Effector memory CD8-positive, alpha-beta T cell (primary cell): ENCODE results near the gene SFRP5.

Source experiments
- ATAC-seq: fragments of 150-1000 bp; cut with Tn5 transposase; replicated peaks from 2 replicates; pipeline ENCODE4 v1.10.0; 2021; ENCODE audit warnings: mild to moderate bottlenecking, moderate library complexity
- DNase-seq, 3 experiments: peaks; one replicate each; pipeline ENCODE4 v3.0.0; 2021
- H3K27ac Mint-ChIP-seq, 2 donors: one replicate each; pipeline ENCODE4 v1.8.0; 2022; ENCODE audit warnings: mild to moderate bottlenecking in 2 of 2, mixed read lengths in 2 of 2, moderate library complexity in 2 of 2
- H3K27me3 Mint-ChIP-seq, 2 donors: one replicate each; pipeline ENCODE4 v1.8.0; 2022; ENCODE audit warnings: mixed read lengths in 2 of 2
- H3K36me3 Mint-ChIP-seq: one replicate; pipeline ENCODE4 v1.8.0; 2022; ENCODE audit warnings: mild to moderate bottlenecking, moderate library complexity, mixed read lengths; ENCODE audit not compliant: insufficient read depth
- H3K4me1 Mint-ChIP-seq, 2 donors: one replicate each; pipeline ENCODE4 v1.8.0; 2022; ENCODE audit warnings: low read depth in 2 of 2, mixed read lengths in 2 of 2
- H3K4me3 Mint-ChIP-seq, 2 donors: one replicate each; pipeline ENCODE4 v1.8.0; 2022; ENCODE audit warnings: mild to moderate bottlenecking in 2 of 2, mixed read lengths in 2 of 2, moderate library complexity in 2 of 2
- H3K9me3 Mint-ChIP-seq, 2 donors: one replicate each; pipeline ENCODE4 v1.8.0; 2022; ENCODE audit warnings: mixed read lengths in 2 of 2

SFRP5 gene

DNA sequence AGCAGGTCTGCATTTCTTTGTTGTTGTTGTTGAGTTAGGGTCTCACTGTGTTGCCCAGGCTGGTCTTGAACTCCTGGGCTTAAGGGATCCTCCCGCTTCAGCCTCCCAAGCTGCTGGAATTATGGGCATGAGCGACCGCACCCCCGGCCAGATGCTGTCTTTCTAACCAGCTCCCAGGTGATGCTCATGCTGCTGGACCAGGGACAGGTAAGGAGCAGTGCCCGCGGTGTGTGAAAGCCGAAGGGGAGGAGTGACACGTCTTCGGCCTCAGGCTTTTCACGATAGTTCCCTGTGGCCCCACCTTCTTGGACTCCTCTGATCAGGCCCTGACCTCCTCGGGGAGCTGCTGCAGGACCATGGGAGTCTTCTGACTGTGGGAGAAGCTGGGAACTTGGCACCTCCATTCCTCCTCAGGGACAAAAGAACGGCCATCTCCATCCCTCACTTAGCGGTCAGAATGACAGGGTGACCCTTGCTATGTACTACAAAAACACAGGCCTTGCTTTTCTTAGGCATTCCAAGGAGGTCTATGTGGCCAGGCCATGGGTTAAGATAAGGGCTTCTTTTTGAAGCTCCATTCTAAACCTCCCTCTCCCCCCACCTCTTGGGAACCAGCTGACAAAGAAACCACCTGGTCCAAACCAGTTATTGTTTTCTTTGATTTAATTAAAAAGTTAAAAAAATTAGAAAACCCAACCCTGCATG, 5.5 kb downstream of the SFRP5 start:
- H3K36me3 Mint-ChIP-seq: peaks cover 13% of the 10 kb centered on the region
- peaks cover 12% of the 10 kb centered on the region in 2 donors for H3K4me1 Mint-ChIP-seq
- DNase-seq (no peak), ATAC-seq (no peak)
- peaks cover 29 to 33% of the 10 kb centered on the region in 2 donors for H3K27me3 Mint-ChIP-seq
- no peak overlapping the region for H3K27ac Mint-ChIP-seq
- H3K9me3 Mint-ChIP-seq: no peaks in the 10 kb centered on the region
- H3K4me3 Mint-ChIP-seq: no peak overlapping the region

DNA sequence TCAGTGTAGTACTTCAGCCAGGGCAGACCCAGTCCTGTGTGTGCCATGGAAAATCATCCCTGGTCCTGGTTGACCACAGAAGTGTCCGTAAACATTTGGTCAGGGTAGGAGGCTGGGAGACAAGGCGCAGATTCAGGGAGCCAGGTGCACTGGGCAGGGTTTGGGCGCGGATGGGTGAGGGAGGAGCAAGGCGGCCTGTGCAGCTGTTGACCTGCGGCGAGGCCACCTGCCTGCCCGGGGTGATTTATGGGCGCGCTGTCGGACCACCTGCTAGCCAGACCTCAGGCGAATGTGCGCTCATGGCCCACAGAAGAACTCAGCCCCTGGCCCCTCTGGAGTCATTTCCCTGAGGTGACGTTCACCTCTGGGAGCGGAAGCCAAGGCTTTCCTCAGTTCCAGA, 6.6 kb downstream of the SFRP5 start:
- Mint-ChIP-seq H3K4me1 (peaks cover 4 to 7% of the 10 kb centered on the region in 2 donors), H3K4me3 (no peak overlapping the region), H3K36me3 (peaks cover 16% of the 10 kb centered on the region), H3K27me3 (peaks cover 18 to 23% of the 10 kb centered on the region in 2 donors), H3K9me3 (no peaks in the 10 kb centered on the region), H3K27ac (no peak overlapping the region)
- DNase-seq: no peak
- no peak for ATAC-seq

DNA sequence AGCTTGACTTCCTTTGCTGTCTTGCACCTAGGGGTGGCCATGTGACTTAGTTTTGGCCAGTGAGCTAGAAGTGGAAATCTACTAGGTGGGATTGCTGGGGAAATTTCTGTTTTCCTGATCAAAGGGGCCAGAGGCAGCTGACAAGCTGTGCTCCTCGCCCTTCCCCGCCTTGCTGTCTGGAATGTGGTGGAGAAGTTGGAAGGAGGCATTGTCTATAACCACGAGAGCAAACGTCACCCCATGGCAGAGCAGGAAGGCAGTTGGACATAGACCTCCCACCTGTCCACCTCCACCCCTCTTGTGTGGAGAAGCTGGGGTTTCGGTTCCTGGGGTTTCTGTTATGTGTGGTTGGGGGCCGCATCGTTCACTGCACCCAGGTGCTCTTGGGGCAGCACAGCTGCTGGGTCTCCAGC, 7.3 kb downstream of the SFRP5 start:
- H3K27me3 Mint-ChIP-seq: peaks cover 11 to 16% of the 10 kb centered on the region in 2 donors
- peaks cover 4 to 6% of the 10 kb centered on the region in 2 donors for H3K4me1 Mint-ChIP-seq
- no peaks in the 10 kb centered on the region for H3K9me3 Mint-ChIP-seq
- H3K4me3 Mint-ChIP-seq: no peak overlapping the region
- ATAC-seq (no peak), DNase-seq (no peak)
- peaks cover 17% of the 10 kb centered on the region for H3K36me3 Mint-ChIP-seq
- peak overlapping the region in 1 of 2 donors; percentile 20 for H3K27ac Mint-ChIP-seq

DNA sequence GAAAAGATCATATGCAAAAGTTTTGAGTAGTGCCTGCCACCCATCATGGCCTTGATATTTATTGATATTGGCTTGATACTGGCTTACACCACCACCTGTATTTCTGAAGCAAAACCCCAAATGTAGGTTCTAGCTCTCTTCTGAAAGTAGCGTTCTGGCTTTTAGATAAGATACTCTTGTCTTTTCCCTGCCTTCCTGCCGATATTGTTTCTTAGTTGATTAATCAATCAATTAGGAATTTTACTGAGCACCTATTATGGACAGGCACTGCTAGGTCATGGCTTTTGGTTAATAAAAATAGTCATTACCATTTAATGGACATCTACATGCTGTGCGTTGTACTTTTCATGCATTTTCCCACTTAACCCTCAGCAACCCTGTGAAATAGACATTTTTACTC, 7.9 kb downstream of the SFRP5 start:
- no peaks in the 10 kb centered on the region for H3K9me3 Mint-ChIP-seq
- peaks cover 22% of the 10 kb centered on the region for H3K36me3 Mint-ChIP-seq
- H3K4me1 Mint-ChIP-seq: peaks cover 4 to 6% of the 10 kb centered on the region in 2 donors
- H3K27me3 Mint-ChIP-seq: peaks cover 8 to 11% of the 10 kb centered on the region in 2 donors
- no peak overlapping the region for H3K4me3 Mint-ChIP-seq
- no peak for DNase-seq
- no peak overlapping the region for H3K27ac Mint-ChIP-seq
- ATAC-seq: no peak

DNA sequence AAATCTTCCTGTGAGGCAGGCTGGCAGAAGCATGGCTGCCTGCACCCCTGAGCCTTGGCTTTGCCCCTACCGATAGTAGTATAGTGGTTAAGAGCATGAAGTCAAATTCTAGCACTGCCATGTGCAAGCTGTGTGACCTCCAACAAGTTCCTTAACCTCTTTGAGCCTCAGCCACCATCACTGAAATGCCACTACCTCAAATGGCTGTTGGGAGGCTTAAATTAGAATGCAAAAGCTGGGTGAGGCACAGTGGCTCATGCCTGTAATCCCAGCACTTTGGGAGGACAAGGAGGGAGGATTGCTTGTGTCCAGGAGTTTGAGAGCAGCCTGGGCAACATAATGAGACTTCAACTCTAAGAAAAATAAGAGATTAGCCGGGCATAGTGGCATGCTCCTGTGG, 8.4 kb downstream of the SFRP5 start:
- no peak for ATAC-seq
- DNase-seq: no peak
- no peaks in the 10 kb centered on the region for H3K9me3 Mint-ChIP-seq
- no peak overlapping the region for H3K27ac Mint-ChIP-seq
- peaks cover 4 to 6% of the 10 kb centered on the region in 2 donors for H3K4me1 Mint-ChIP-seq
- H3K4me3 Mint-ChIP-seq: no peak overlapping the region
- H3K27me3 Mint-ChIP-seq: peaks cover 8% of the 10 kb centered on the region in 2 donors
- peaks cover 25% of the 10 kb centered on the region for H3K36me3 Mint-ChIP-seq

DNA sequence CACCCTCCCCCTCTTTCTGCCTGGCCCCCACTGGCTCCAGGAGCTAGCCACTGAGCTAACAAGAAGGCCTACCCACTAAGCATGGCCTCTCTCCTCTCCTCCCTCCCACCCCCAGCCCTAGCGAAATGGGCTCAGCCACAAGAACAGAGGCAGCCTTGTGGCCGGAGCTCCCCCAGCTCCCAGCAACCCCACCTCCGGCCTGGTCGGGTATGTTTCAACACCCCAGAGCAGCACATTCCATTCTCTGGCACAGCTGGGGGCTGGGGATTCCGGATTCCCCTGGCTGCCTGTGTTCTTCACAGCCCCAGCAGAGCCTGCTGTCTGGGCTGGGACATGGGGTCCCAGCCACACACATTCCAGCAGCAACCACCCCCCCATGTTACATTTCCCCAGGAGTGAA, 9.0 kb downstream of the SFRP5 start:
- Mint-ChIP-seq H3K27me3 (peaks cover 2 to 4% of the 10 kb centered on the region in 2 donors), H3K36me3 (peaks cover 30% of the 10 kb centered on the region), H3K4me1 (peaks cover 4 to 6% of the 10 kb centered on the region in 2 donors), H3K4me3 (no peak overlapping the region), H3K27ac (no peak overlapping the region), H3K9me3 (no peaks in the 10 kb centered on the region)
- DNase-seq (no peak), ATAC-seq (no peak)

DNA sequence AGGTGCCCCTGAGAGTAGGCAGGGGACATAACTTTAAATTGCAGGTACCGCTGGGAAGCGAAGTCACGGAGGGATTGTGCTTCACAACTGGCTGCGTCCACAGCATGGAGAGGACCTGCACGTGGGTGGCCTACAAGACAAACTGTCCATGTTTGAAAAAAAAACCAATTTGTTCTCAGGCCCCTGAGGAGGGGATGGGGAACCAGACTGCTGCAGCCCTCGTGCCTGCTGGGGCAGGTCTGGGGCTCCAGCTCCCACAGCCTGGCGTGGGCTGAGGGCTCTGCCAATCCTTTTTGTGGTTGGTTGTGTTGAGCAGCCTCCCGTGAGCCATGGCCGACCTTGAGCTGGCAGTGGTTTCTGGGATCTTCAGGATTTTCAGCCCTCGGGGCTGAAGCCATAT, 9.7 kb downstream of the SFRP5 start:
- no peak for DNase-seq
- peaks cover 37% of the 10 kb centered on the region for H3K36me3 Mint-ChIP-seq
- no peak for ATAC-seq
- no peaks in the 10 kb centered on the region for H3K9me3 Mint-ChIP-seq
- H3K4me3 Mint-ChIP-seq: no peak overlapping the region
- peaks cover 6 to 7% of the 10 kb centered on the region in 2 donors for H3K4me1 Mint-ChIP-seq
- H3K27me3 Mint-ChIP-seq: no peaks in the 10 kb centered on the region
- no peak overlapping the region for H3K27ac Mint-ChIP-seq

DNA sequence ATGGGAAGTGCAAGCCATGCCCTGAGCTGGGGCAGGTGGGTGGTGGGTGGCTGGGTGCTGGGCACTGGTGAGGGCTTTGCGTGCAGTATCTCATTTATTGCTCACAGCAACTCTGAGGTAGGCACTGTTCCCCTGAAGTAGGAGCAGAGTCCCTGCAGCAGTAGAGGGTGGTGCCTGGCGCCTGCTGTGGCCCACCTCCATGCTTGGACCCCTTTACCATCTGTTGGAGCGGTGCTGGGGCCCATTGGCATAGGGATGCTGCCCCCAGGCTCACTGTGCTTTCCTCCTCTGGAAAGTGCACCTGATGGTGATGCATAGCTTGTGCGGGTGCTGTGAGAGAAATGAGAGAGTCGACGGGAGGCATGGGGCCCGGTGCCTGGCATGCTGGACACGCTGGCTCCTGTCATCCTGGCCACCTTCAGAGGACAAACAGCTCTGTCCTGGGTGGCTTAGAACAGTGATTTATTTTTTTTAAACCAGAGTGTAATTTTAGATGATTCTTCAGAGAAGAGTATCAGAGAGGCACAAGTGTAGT, 10.4 kb downstream of the SFRP5 start:
- Mint-ChIP-seq H3K9me3 (no peaks in the 10 kb centered on the region), H3K27me3 (no peaks in the 10 kb centered on the region), H3K27ac (peak overlapping the region; percentile 6 to 59), H3K4me1 (peaks cover 6 to 7% of the 10 kb centered on the region in 2 donors), H3K4me3 (no peak overlapping the region), H3K36me3 (peaks cover 40% of the 10 kb centered on the region)
- DNase-seq: no peak
- ATAC-seq: no peak

DNA sequence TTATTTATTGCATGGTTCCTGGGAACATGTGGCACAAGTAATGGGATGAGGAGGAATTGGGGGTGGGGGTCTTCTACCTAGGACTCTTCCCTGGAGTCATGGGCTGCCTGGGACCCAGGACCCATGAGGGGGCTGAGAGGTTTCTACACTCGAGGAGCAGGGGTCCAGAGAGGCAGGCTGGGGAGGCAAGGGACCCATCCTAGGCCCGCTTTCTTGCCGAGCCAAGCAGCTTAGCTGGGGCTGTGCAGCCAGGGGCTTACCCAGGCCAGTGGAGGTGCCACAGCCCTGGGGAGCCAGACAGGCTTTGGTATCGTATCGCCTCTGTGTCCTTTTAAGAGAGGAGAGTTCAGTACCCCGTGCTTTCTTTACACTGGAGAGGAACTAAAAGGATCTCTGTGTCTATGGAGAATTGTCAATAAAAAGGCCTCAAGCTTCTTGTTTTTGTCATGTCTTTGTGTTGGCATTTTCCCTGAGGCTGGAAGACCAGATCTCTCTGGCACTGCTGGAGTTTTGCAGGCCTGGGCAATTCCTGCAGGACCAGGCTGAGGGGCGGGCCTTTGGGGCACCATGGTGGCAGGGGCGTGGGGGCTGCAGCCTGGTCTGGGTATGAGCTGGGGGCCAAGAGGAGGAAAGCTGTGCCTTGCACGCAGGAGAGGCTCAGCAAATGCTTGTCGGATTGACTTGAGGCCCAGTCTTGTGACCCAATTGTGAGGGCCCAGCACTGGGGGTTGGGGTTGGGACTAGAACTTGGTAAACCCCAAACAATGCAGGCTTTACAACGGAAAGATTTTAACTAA, 11.1 kb downstream of the SFRP5 start:
- Mint-ChIP-seq H3K4me1 (peaks cover 6 to 7% of the 10 kb centered on the region in 2 donors), H3K9me3 (no peaks in the 10 kb centered on the region)

DNA sequence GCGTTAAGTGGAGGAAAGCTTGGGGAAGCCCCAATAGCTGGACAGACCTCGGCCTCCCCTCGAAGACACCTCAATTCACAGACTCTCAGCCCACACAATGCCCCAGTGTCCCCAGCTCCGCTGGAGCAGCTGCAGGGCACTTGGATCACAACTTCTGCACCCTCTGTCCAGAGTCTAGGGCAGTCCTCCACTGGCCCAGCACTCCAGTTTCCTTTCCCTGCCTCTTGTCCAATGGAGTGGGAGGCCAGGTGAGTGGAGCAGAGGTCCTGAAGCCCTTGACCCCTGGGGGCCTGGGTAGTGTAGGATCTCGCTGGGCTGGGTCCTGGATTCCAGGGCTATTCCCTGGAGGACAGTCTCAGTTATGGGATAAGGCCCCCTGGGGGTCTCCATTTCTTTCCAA, 11.9 kb downstream of the SFRP5 start:
- peaks cover 54% of the 10 kb centered on the region for H3K36me3 Mint-ChIP-seq
- H3K9me3 Mint-ChIP-seq: no peaks in the 10 kb centered on the region
- no peak overlapping the region for H3K27ac Mint-ChIP-seq
- DNase-seq (no peak), ATAC-seq (no peak)
- H3K4me1 Mint-ChIP-seq: peaks cover 6 to 7% of the 10 kb centered on the region in 2 donors
- H3K4me3 Mint-ChIP-seq: no peak overlapping the region
- no peaks in the 10 kb centered on the region for H3K27me3 Mint-ChIP-seq

More for the DNA sequence above, 11.1 kb downstream of the SFRP5 start:
- H3K4me3 Mint-ChIP-seq: no peak overlapping the region
- DNase-seq (no peak), ATAC-seq (no peak)
- H3K36me3 Mint-ChIP-seq: peaks cover 47% of the 10 kb centered on the region
- peak overlapping the region in 1 of 2 donors; percentile 59 for H3K27ac Mint-ChIP-seq
- no peaks in the 10 kb centered on the region for H3K27me3 Mint-ChIP-seq

DNA sequence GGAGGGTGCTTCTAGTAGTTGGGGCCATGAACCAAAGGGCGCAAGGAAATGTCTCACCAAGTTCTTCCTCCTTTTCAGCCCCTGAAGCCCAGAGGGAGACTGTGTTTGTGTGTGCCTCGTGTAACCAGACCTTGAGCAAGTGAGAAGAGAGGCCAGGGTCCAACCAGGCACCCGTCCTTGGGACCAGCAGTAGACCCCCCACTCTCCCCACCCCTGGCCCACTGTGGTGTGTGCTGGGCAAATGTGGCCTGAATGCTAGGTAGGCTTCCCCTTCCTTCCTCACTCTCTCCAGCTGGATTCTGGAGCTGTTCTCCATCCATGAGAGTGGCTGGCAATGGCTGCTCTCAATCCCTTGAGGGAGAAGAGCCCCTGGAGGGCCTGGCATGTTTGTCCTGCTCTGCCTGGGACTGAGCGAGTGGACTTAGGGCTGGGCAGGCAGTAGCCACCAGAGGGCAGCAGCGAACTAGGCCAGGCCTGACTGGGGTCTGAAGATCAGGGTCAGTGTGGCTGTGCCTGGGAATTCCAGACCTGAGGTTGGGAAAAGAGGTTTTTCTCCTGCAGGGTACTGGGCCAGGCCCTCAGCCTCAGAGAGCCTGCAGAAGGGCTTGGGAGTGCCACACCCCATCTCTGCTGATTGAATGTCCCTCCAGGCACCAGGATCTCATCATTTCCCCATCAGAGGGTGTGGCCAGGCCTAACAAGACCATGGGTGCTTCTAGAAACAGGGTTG, 12.5 kb downstream of the SFRP5 start:
- ATAC-seq (peak; percentile 70), DNase-seq (peak; percentile 31 to 43 (median 35))
- H3K27me3 Mint-ChIP-seq: no peaks in the 10 kb centered on the region
- no peaks in the 10 kb centered on the region for H3K9me3 Mint-ChIP-seq
- H3K4me1 Mint-ChIP-seq: peaks cover 5 to 6% of the 10 kb centered on the region in 2 donors
- no peak overlapping the region for H3K4me3 Mint-ChIP-seq
- H3K27ac Mint-ChIP-seq: no peak overlapping the region
- peaks cover 59% of the 10 kb centered on the region for H3K36me3 Mint-ChIP-seq

DNA sequence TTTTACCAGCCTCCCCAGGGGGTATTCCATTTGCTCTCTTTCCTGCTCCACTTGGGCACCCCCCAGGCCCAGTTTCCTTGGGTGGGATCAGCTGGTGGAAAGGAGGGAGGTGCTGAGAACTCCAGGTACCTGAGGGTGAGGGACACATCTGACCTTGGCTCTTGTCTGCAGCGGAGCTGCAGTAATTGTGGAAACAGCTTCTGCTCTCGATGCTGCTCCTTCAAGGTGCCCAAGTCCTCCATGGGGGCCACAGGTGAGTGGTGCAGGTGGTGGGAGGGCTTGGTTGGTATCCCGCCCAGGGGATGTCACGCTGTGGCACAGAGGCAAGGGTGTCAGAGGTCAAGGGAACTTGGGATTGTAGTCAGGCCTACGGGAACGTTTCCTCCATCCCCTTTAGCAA, 14.3 kb downstream of the SFRP5 start:
- no peak overlapping the region for H3K4me3 Mint-ChIP-seq
- H3K27me3 Mint-ChIP-seq: no peaks in the 10 kb centered on the region
- ATAC-seq (no peak), DNase-seq (no peak)
- H3K27ac Mint-ChIP-seq: no peak overlapping the region
- H3K4me1 Mint-ChIP-seq: peaks cover 3 to 6% of the 10 kb centered on the region in 2 donors
- H3K36me3 Mint-ChIP-seq: peaks cover 73% of the 10 kb centered on the region
- H3K9me3 Mint-ChIP-seq: no peaks in the 10 kb centered on the region

DNA sequence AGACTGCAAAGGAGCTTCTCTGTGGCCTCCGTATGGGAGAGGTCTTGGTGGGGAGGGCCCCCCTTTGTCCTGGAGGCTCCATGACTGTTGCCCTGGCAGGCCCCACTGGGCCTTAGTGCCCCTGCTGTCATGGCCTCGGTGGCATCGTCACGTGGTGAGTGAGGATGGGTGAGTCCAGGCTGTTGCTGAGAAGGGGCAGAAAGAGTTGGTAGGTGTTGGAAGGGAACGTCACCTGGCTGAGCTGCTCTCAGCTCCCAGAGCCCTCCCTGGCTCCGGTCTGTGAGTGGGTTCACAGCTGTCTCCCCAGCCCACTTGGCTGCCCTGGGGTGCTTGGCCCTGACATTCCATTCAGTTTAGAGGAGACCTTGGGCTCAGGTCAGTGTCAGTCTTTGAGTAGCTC, 16.1 kb downstream of the SFRP5 start:
- Mint-ChIP-seq H3K27me3 (no peaks in the 10 kb centered on the region), H3K36me3 (peaks cover 78% of the 10 kb centered on the region), H3K9me3 (no peaks in the 10 kb centered on the region), H3K4me3 (no peak overlapping the region), H3K27ac (no peak overlapping the region), H3K4me1 (peaks cover under 1 to 3% of the 10 kb centered on the region in 2 donors)
- no peak for DNase-seq
- ATAC-seq: no peak
